ENCODE data around the gene GYS2.

Gene GYS2

DNA sequence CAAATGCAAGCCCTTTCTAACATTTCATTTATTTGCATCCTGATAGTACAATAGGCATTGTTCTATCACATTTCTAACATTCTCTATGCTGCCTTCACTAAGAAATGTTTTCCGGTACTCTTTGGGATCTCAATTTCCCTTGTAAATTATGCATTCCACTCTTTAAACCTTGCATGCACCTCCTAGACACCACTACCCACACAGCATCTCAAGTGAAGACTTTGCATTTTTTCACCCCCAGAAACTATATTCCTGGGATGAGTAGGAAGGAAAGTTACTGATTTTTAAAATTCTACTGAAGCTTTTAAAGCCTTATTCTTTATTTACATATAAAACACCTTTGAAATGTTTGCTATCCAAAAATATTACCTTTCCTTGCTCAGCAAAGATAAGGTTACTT, 27.1 kb downstream of the GYS2 start:
- no peaks in the 10 kb centered on the region for H3K27me3 ChIP-seq (ENCODE audit: control insufficient read depth, insufficient read depth, low read length)
- DNase-seq (ENCODE audit: low read depth, low spot score), result no peak
- H3K27ac ChIP-seq (ENCODE audit: low read length), result no peak overlapping the region
- H3K9me3 ChIP-seq (ENCODE audit: control insufficient read depth, insufficient read depth, low read length), result no peaks in the 10 kb centered on the region
- H3K36me3 ChIP-seq (ENCODE audit: control insufficient read depth, insufficient read depth, low read length), result no peaks in the 10 kb centered on the region
- no peak overlapping the region for H3K4me3 ChIP-seq (ENCODE audit: low read length)
- H3K4me1 ChIP-seq (ENCODE audit: control insufficient read depth, insufficient read depth, low read length), result no peaks in the 10 kb centered on the region
- no CpG with 5 or more reads among the region's 1 CpG for WGBS (ENCODE audit: insufficient coverage, insufficient read length)

DNA sequence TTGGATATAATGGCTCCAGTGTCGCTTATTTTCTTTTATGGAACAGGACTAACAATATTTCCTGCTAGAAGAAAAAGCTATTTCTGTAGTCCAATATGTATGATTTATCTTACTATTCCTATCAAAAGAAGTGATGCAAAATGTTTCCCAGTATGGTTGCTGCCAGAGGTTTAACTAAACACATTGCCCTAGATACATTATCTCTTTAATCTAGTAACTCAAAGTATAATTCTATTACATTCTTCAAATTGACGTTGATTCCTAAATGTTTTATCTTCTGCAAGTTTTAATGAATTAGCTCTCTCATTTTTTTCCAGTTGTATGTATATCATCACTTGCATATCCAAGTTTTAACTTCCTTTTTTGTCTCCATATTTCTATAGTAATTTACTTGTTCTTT, 28.2 kb downstream of the GYS2 start:
- Histone ChIP-seq H3K36me3 (ENCODE audit: control insufficient read depth, insufficient read depth, low read length) (no peaks in the 10 kb centered on the region), H3K27ac (ENCODE audit: low read length) (no peak overlapping the region), H3K27me3 (ENCODE audit: control insufficient read depth, insufficient read depth, low read length) (no peaks in the 10 kb centered on the region), H3K9me3 (ENCODE audit: control insufficient read depth, insufficient read depth, low read length) (no peaks in the 10 kb centered on the region), H3K4me3 (ENCODE audit: low read length) (no peak overlapping the region), H3K4me1 (ENCODE audit: control insufficient read depth, insufficient read depth, low read length) (no peaks in the 10 kb centered on the region)
- DNase-seq (ENCODE audit: low read depth, low spot score), result no peak
- WGBS (ENCODE audit: insufficient coverage, insufficient read length), result no CpG with 5 or more reads among the region's 2 CpGs

DNA sequence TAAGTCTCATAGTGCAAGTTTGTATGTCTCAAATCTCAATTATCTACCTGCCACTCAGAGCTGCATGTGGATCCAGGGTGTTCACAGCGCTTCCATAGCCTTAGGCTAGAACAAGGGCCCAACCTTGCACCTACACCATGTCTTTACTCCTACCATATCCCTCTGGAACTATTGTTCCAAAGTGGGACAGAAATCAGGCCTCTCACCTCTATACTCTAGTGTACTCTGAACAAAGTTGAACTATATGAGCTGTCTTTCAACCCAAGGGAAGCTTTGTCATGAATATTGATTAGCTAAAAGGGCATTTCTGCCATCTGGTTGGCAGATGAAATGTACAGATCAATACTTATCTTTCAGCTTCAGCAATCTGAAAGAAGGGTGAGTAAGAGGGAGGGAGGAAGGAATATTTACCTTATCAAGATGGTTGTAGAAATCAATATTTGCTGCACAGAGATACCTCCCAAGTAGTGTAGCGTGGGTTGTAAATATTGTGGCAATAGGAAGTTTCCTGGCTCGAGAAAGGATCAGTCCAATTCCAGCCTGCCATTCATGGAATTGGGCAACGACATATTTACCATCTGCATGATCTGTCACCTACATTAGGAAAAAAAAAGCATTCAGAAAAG, 30.8 kb downstream of the GYS2 start:
- DNase-seq (ENCODE audit: low read depth, low spot score), result no peak

DNA sequence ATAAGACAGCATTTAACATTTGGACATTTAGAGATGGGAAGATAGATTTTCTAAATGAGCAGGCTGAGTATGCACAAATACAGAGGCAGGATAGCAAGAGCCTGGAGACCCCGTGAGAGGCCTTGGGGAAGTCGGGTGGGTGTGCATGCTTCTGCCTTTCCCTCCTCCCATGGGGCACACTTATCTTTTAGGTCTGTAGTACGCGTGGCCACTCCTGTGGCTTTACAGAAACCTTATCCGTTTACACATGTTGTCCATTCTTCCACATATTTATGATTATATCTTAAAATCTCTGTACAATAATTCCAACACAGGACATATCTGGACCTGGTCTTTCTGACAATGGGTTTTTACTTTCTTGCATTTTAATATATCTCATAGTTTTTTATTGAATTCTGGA, 33.6 kb downstream of the GYS2 start:
- no CpG with 5 or more reads among the region's 5 CpGs for WGBS (ENCODE audit: insufficient coverage, insufficient read length)
- DNase-seq (ENCODE audit: low read depth, low spot score), result no peak

More for the DNA sequence above, 30.8 kb downstream of the GYS2 start:
- H3K27me3 ChIP-seq (ENCODE audit: control insufficient read depth, insufficient read depth, low read length), result no peaks in the 10 kb centered on the region
- WGBS (ENCODE audit: insufficient coverage, insufficient read length), result no CpG with 5 or more reads among the region's 4 CpGs
- no peaks in the 10 kb centered on the region for H3K36me3 ChIP-seq (ENCODE audit: control insufficient read depth, insufficient read depth, low read length)
- H3K4me3 ChIP-seq (ENCODE audit: low read length), result no peak overlapping the region
- H3K27ac ChIP-seq (ENCODE audit: low read length), result no peak overlapping the region
- no peaks in the 10 kb centered on the region for H3K4me1 ChIP-seq (ENCODE audit: control insufficient read depth, insufficient read depth, low read length)
- no peaks in the 10 kb centered on the region for H3K9me3 ChIP-seq (ENCODE audit: control insufficient read depth, insufficient read depth, low read length)

DNA sequence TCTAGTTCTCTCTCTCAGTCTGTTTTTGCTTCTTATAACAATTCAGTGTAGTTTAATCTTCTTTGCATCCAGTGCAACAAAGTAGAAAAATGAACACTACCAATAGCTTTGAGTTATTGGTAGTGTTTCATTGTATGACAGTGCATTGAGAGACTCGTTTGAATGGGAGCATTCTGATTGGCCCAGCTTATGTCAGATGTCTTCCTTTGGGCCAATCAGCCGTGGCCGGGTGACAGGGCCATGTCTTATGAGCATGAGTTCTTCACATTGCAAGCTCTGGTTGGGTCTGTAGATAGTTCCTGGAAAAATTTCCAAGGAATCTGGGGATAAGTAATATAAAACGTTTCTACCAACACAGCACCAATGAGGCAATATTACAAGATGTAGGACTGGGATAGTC, 36.5 kb downstream of the GYS2 start:
- no peaks in the 10 kb centered on the region for H3K27me3 ChIP-seq (ENCODE audit: control insufficient read depth, insufficient read depth, low read length)
- DNase-seq (ENCODE audit: low read depth, low spot score), result no peak
- no peaks in the 10 kb centered on the region for H3K9me3 ChIP-seq (ENCODE audit: control insufficient read depth, insufficient read depth, low read length)
- no CpG with 5 or more reads among the region's 4 CpGs for WGBS (ENCODE audit: insufficient coverage, insufficient read length)
- H3K36me3 ChIP-seq (ENCODE audit: control insufficient read depth, insufficient read depth, low read length), result no peaks in the 10 kb centered on the region
- H3K4me1 ChIP-seq (ENCODE audit: control insufficient read depth, insufficient read depth, low read length), result no peaks in the 10 kb centered on the region
- no peak overlapping the region for H3K4me3 ChIP-seq (ENCODE audit: low read length)
- H3K27ac ChIP-seq (ENCODE audit: low read length), result no peak overlapping the region

More for the DNA sequence above, 33.6 kb downstream of the GYS2 start:
- Histone ChIP-seq H3K36me3 (ENCODE audit: control insufficient read depth, insufficient read depth, low read length) (no peaks in the 10 kb centered on the region), H3K27ac (ENCODE audit: low read length) (no peak overlapping the region), H3K9me3 (ENCODE audit: control insufficient read depth, insufficient read depth, low read length) (no peaks in the 10 kb centered on the region), H3K4me3 (ENCODE audit: low read length) (no peak overlapping the region), H3K27me3 (ENCODE audit: control insufficient read depth, insufficient read depth, low read length) (no peaks in the 10 kb centered on the region), H3K4me1 (ENCODE audit: control insufficient read depth, insufficient read depth, low read length) (no peaks in the 10 kb centered on the region)

DNA sequence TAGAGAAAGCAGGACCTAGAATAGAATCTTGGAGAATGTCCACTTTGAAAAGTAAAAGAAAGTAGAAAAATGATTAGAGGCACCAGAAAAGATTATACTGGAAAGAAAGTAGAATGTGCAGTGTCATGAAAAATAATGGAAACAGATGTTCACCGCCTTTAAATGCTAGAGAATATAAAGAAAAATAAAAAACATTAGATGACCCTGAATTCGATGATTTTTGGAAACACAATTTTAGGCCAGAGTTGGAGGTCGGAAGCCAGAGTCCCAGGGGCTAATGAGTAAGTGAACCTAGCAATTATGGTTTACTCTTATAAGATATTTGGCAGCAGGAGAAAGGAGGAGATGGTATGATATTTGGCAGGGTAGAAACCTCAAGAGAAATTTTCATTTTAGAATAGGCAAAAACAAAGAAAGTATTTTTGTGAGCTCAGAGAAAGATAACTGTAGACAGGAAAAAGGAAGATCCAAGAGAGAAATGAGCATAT, 37.7 kb downstream of the GYS2 start:
- no peak overlapping the region for H3K4me3 ChIP-seq (ENCODE audit: low read length)
- no peaks in the 10 kb centered on the region for H3K4me1 ChIP-seq (ENCODE audit: control insufficient read depth, insufficient read depth, low read length)
- no peak for DNase-seq (ENCODE audit: low read depth, low spot score)
- no peaks in the 10 kb centered on the region for H3K36me3 ChIP-seq (ENCODE audit: control insufficient read depth, insufficient read depth, low read length)
- no peaks in the 10 kb centered on the region for H3K9me3 ChIP-seq (ENCODE audit: control insufficient read depth, insufficient read depth, low read length)
- no CpG with 5 or more reads among the region's 3 CpGs for WGBS (ENCODE audit: insufficient coverage, insufficient read length)
- H3K27me3 ChIP-seq (ENCODE audit: control insufficient read depth, insufficient read depth, low read length), result no peaks in the 10 kb centered on the region
- no peak overlapping the region for H3K27ac ChIP-seq (ENCODE audit: low read length)

DNA sequence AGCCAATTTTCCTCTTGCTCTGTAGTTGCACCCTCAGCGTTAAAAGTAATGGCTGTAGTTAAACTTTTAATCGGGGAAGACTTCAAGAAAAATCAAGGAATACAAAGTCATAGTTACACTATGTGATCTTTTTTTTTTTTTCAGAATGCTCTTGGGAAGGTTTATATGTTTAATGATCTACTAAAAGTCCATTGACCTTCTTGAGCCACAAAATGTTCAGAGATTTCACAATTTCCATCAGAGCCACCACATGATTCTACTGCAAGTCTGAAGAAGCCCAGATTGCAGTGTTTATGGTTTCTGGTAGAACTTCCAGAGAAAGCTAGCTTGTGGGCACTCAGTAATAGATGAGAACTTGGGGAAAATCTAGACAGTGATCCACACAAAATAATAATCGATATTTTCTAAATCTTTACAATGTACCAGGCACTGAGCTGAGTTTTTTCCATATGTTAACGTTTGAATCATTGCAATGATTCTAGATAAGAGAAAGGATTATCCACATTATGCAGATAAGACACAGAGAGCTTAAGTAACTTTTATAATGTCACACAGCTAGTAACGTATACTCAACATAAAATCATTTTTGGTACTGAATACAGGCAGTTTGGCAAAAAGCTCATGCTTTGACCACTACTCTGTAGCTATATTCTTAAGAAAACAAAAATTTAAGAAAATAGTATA, 38.3 kb downstream of the GYS2 start:
- Histone ChIP-seq H3K9me3 (ENCODE audit: control insufficient read depth, insufficient read depth, low read length) (no peaks in the 10 kb centered on the region), H3K27me3 (ENCODE audit: control insufficient read depth, insufficient read depth, low read length) (no peaks in the 10 kb centered on the region), H3K27ac (ENCODE audit: low read length) (no peak overlapping the region), H3K4me1 (ENCODE audit: control insufficient read depth, insufficient read depth, low read length) (no peaks in the 10 kb centered on the region), H3K36me3 (ENCODE audit: control insufficient read depth, insufficient read depth, low read length) (no peaks in the 10 kb centered on the region), H3K4me3 (ENCODE audit: low read length) (no peak overlapping the region)
- WGBS (ENCODE audit: insufficient coverage, insufficient read length), result no CpG with 5 or more reads among the region's 5 CpGs
- no peak for DNase-seq (ENCODE audit: low read depth, low spot score)

DNA sequence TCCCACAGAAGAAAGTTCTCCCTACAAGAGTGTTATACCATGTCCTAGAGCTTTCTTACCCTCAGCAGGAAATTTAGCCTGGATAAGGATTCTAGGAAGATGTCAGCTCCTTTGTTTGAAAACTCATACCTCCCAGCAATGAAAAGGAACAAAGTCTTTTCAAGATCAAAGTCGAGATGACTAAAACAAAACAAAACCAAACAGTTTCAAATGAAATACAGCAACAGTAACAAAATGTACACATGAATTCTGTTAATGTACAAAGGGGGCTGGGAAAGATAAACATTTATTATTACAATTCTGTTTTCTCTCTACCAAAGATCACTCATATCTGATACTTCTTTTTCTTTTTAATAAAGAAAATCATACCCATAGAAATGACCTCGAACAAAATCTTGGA, 41.8 kb downstream of the GYS2 start:
- no peak for DNase-seq (ENCODE audit: low read depth, low spot score)
- Histone ChIP-seq H3K27ac (ENCODE audit: low read length) (no peak overlapping the region), H3K27me3 (ENCODE audit: control insufficient read depth, insufficient read depth, low read length) (no peaks in the 10 kb centered on the region), H3K4me1 (ENCODE audit: control insufficient read depth, insufficient read depth, low read length) (no peaks in the 10 kb centered on the region), H3K4me3 (ENCODE audit: low read length) (no peak overlapping the region), H3K9me3 (ENCODE audit: control insufficient read depth, insufficient read depth, low read length) (no peaks in the 10 kb centered on the region), H3K36me3 (ENCODE audit: control insufficient read depth, insufficient read depth, low read length) (no peaks in the 10 kb centered on the region)
- WGBS (ENCODE audit: insufficient coverage, insufficient read length), result no CpG with 5 or more reads among the region's 2 CpGs

DNA sequence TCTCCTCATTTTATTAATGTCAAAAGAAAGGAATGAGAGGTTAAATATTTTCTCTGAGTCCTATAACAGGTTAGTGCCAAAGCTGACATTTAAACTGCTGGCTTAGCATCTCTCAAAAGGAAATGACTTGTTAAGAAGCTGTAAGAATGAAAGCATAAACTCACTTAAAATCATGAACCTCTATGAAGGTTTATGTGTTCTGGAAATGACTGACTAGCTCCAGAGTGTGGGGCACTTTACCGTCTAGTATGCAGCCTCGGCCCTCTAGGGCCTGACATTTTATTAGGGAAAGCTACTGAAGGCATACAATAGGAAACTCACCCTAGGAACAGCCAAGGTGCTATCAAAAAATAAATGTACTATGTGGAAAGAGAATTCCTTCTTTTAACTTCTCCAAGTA, 43.5 kb downstream of the GYS2 start:
- no CpG with 5 or more reads among the region's 2 CpGs for WGBS (ENCODE audit: insufficient coverage, insufficient read length)

DNA sequence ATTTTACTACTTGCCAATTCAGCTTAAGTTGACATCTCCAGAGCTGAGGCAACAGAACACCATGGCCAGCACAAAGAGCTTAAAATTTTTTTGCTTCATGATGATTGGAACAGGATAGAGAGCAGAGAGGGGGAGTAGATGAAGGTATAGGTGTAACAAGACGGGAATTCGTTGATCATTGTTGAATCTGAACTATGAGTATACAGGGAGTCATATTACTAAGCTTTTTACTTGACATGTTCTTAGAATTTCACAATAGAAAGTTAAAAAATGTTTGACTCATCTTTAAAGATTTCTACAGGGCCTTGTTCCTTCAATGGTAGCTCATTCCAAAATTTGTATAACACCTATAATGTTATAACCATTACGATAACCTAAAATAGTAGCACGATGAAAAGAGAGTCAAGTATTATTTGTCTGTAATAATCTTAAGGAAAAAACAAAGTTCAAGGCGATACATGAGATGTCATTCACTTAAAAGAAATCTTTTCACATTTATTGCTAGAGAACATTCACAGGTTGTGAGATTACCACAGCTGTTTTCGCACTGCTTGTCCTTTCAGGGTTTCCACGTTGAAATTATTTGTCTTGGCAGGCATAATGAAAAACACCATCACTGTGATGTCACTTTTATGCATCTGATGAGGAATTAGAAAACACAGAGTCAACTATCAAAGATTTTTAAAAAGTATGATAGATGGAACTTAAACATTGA, 44.6 kb downstream of the GYS2 start:
- no peak overlapping the region for H3K27ac ChIP-seq (ENCODE audit: low read length)

More for the DNA sequence above, 43.5 kb downstream of the GYS2 start:
- H3K4me1 ChIP-seq (ENCODE audit: control insufficient read depth, insufficient read depth, low read length), result no peaks in the 10 kb centered on the region
- DNase-seq (ENCODE audit: low read depth, low spot score), result no peak
- H3K9me3 ChIP-seq (ENCODE audit: control insufficient read depth, insufficient read depth, low read length), result no peaks in the 10 kb centered on the region
- no peaks in the 10 kb centered on the region for H3K27me3 ChIP-seq (ENCODE audit: control insufficient read depth, insufficient read depth, low read length)
- no peaks in the 10 kb centered on the region for H3K36me3 ChIP-seq (ENCODE audit: control insufficient read depth, insufficient read depth, low read length)
- no peak overlapping the region for H3K27ac ChIP-seq (ENCODE audit: low read length)
- H3K4me3 ChIP-seq (ENCODE audit: low read length), result no peak overlapping the region

More for the DNA sequence above, 44.6 kb downstream of the GYS2 start:
- no peaks in the 10 kb centered on the region for H3K36me3 ChIP-seq (ENCODE audit: control insufficient read depth, insufficient read depth, low read length)
- no peak overlapping the region for H3K4me3 ChIP-seq (ENCODE audit: low read length)
- no peak for DNase-seq (ENCODE audit: low read depth, low spot score)
- H3K27me3 ChIP-seq (ENCODE audit: control insufficient read depth, insufficient read depth, low read length), result no peaks in the 10 kb centered on the region
- H3K4me1 ChIP-seq (ENCODE audit: control insufficient read depth, insufficient read depth, low read length), result no peaks in the 10 kb centered on the region
- no peaks in the 10 kb centered on the region for H3K9me3 ChIP-seq (ENCODE audit: control insufficient read depth, insufficient read depth, low read length)
- WGBS (ENCODE audit: insufficient coverage, insufficient read length), result no CpG with 5 or more reads among the region's 7 CpGs

All from iPS DF 6.9 (cell line).